K562 (cell line): Measurements from ENCODE around the gene C10orf95. TPM values are rescaled to one million over a fixed set of nuclear protein-coding genes. Genes with fewer than 3 reads are reported as not detected.
A peak's percentile ranks its signal among the peaks of the same experiment; 100 is the strongest.

Experiments used
- ATAC-seq: fragments of 200-7000 bp; cut with Tn5 transposase; 3 replicates; pipeline ENCODE4 v1.9.1; 2020; ENCODE audit warnings: moderate library complexity
- BruUV-seq: library from RNA; stranded (reverse); fragments of 400-500 nt; replicated peaks from 2 replicates; lab custom pipeline; 2021; lab: Mats Ljungman, UMichigan
- CTCF ChIA-PET: fragments of 300-600 bp; formaldehyde crosslinking; extraction: SDS; loops from one replicate; lab custom pipeline; 2021; ENCODE audit warnings: low intra/inter-chr PET ratio; lab: Yijun Ruan, JAX
- POLR2A ChIA-PET: fragments of 300-600, 350-650 bp; sonication (Branson Sonifier 250); formaldehyde crosslinking; extraction: SDS; loops from one replicate; lab custom pipeline; 2021; ENCODE audit warnings: antibody characterized with exemption, inconsistent platforms; lab: Yijun Ruan, JAX
- DNase-seq, 4 experiments: peaks; one replicate each; pipeline versions ENCODE4 v3.0.0 to v3.0.0-alpha.2; 2011 to 2018; ENCODE audit warnings: low spot score in 3 of 4, mixed read lengths in 3 of 4; ENCODE audit errors: extremely low read depth in 1 of 4
- FAIRE-seq: peaks from 2 replicates; lab custom pipeline; 2011; peaks lifted over from hg19 to GRCh38; lab: Jason Lieb, UNC
- H2AFZ ChIP-seq: 2 replicates; pipeline ENCODE4 v1.6.0; 2011; ENCODE audit warnings: low read depth, low read length, control low read depth, inconsistent platforms
- H3K27ac ChIP-seq: fragments of 200-600 bp; 3 replicates; pipeline ENCODE4 v1.8.0; 2011; ENCODE audit warnings: low read depth, mild to moderate bottlenecking, control low read depth, inconsistent platforms, low read length, moderate library complexity, mixed read lengths; ENCODE audit errors: extremely low read depth
- H3K27me3 ChIP-seq, 2 experiments: fragments of 300-600 bp in 1 of 2; 2 replicates in 1 of 2; 3 replicates in 1 of 2; pipeline versions ENCODE4 v1.6.0 to v1.8.0; 2011; ENCODE audit warnings: inconsistent platforms in 2 of 2, low read length in 2 of 2, mild to moderate bottlenecking in 1 of 2, mixed read lengths in 1 of 2, moderate library complexity in 1 of 2; ENCODE audit not compliant: control insufficient read depth in 2 of 2, insufficient read depth in 2 of 2
- H3K36me3 ChIP-seq: fragments of 300-600 bp; 3 replicates; pipeline ENCODE4 v1.8.0; 2011; ENCODE audit warnings: mild to moderate bottlenecking, low read length, inconsistent platforms; ENCODE audit not compliant: control insufficient read depth, insufficient read depth
- H3K4me1 ChIP-seq, 2 experiments: fragments of 200-600 bp in 1 of 2; replicated peaks in 1 of 2; 2 replicates in 1 of 2; 3 replicates in 1 of 2; pipeline versions ENCODE4 v1.5.1 to v1.8.0; 2011; ENCODE audit warnings: inconsistent platforms in 2 of 2, low read length in 2 of 2, mild to moderate bottlenecking in 1 of 2, mixed read lengths in 1 of 2, moderate library complexity in 1 of 2; ENCODE audit not compliant: control insufficient read depth in 2 of 2, insufficient read depth in 2 of 2
- H3K4me2 ChIP-seq: 2 replicates; pipeline ENCODE4 v1.6.1; 2011; ENCODE audit warnings: low read length, control low read depth, inconsistent platforms, mixed read lengths; ENCODE audit not compliant: insufficient read depth
- H3K4me3 ChIP-seq: fragments of 200-600 bp; sonication (generic), shearing (Covaris generic); 2 replicates; pipeline ENCODE4 v1.5.1; 2016; ENCODE audit warnings: control low read depth, inconsistent platforms
- H3K79me2 ChIP-seq: fragments of 200-600 bp; 3 replicates; pipeline ENCODE4 v1.8.0; 2011; ENCODE audit warnings: low read length, inconsistent platforms; ENCODE audit not compliant: control insufficient read depth, insufficient read depth
- H3K9ac ChIP-seq, 2 experiments: 2 replicates each; pipeline versions ENCODE4 v1.6.0 to v1.6.1; 2011; ENCODE audit warnings: low read depth in 2 of 2, low read length in 2 of 2, control low read depth in 1 of 2, inconsistent platforms in 1 of 2, mild to moderate bottlenecking in 1 of 2, mixed read lengths in 1 of 2; ENCODE audit not compliant: insufficient read depth in 1 of 2
- H3K9me1 ChIP-seq: one replicate; pipeline ENCODE4 v1.6.0; 2011; ENCODE audit warnings: inconsistent platforms, mild to moderate bottlenecking, low read length, moderate library complexity; ENCODE audit not compliant: control insufficient read depth, insufficient read depth
- H3K9me3 ChIP-seq: replicated peaks from 2 replicates; pipeline ENCODE4 v1.5.1; 2011; ENCODE audit warnings: low read depth, low read length, inconsistent platforms; ENCODE audit not compliant: control insufficient read depth, insufficient read depth
- H4K20me1 ChIP-seq: replicated peaks from 2 replicates; pipeline ENCODE4 v1.6.1; 2011; ENCODE audit warnings: low read length, inconsistent platforms, mixed read lengths; ENCODE audit not compliant: control insufficient read depth, insufficient read depth
- ETV6 ChIP-seq, 3 experiments: fragments of 150-350 bp in 1 of 3; sonication (generic) in 1 of 3; formaldehyde crosslinking in 1 of 3; IDR thresholded peaks; 2 replicates each; pipeline versions ENCODE4 v1.6.1 to v1.8.0; 2014 to 2022; ENCODE audit warnings: borderline replicate concordance in 2 of 3, low read depth in 2 of 3, antibody characterized with exemption in 1 of 3, low read length in 1 of 3, mild to moderate bottlenecking in 1 of 3, missing genetic modification reagents in 1 of 3
- POLR2G ChIP-seq: fragments of 200-400 bp; formaldehyde crosslinking; IDR thresholded peaks from 2 replicates; pipeline ENCODE4 v1.6.1; 2017; ENCODE audit warnings: low read depth, mild to moderate bottlenecking, antibody characterized with exemption, low read length, moderate library complexity
- WGBS: fragments of 100-300 bp; shearing (Covaris generic); methylation state at CpG from one replicate; pipeline ENCODE4 v1.1.6; 2016; ENCODE audit warnings: low coverage, mixed read lengths; ENCODE audit not compliant: insufficient coverage; ENCODE audit errors: missing lambda C conversion rate; 5-methylcytosine and 5-hydroxymethylcytosine counted together
- in situ Hi-C: fragments of 300-500 bp; cut with MboI; formaldehyde crosslinking; loops from 4 replicates; pipeline ENCODE4 v1.15.0; 2018; ENCODE audit warnings: inconsistent platforms, mixed read lengths
- intact Hi-C: fragments of 100-400 bp; cut with micrococcal nuclease; formaldehyde crosslinking; loops from 2 replicates; pipeline ENCODE4 v1.14.2; 2022
- polyA plus RNA-seq, 8 experiments: library from polyadenylated mRNA; depleted of rRNA in 4 of 8; stranded (reverse) in 5 of 8; unstranded in 3 of 8; fragments of >200 nt; fragmentation: Nextera tagmentation in 2 of 8; fragmentation: Illumina TruSeq in 1 of 8; extraction: Ambion mirVana in 2 of 8; extraction: Trizol in 1 of 8; gene quantifications; 2 replicates each; pipeline versions ENCODE4 v1.2.1 to v1.2.3, GENCODE V29; 2011 to 2014; ENCODE audit warnings: inconsistent platforms in 1 of 8, missing spikeins in 1 of 8
- total RNA-seq, 7 experiments: library from RNA; depleted of rRNA in 6 of 7; stranded (reverse); fragments of >200 nt in 6 of 7; fragmentation: Illumina TruSeq in 2 of 7; extraction: Trizol in 2 of 7; gene quantifications; 2 replicates each; pipeline versions ENCODE4 v1.2.1 to v1.2.3, GENCODE V29; 2011 to 2021; ENCODE audit warnings: low replicate concordance in 1 of 7
- TF ChIP-seq, protein P1 (sequence below): sonication (generic); formaldehyde crosslinking; IDR thresholded peaks from 2 replicates; pipeline ENCODE4 v1.8.1; 2022; ENCODE audit warnings: missing genetic modification reagents

Gene C10orf95
- total and polyA plus RNA-seq, 9 of the 15 experiments (the other 6 are each of a cell fraction or from before 2014, with no cell fraction given), result 0.03 to 0.41 (median 0.17) TPM; not detected in 1

DNA sequence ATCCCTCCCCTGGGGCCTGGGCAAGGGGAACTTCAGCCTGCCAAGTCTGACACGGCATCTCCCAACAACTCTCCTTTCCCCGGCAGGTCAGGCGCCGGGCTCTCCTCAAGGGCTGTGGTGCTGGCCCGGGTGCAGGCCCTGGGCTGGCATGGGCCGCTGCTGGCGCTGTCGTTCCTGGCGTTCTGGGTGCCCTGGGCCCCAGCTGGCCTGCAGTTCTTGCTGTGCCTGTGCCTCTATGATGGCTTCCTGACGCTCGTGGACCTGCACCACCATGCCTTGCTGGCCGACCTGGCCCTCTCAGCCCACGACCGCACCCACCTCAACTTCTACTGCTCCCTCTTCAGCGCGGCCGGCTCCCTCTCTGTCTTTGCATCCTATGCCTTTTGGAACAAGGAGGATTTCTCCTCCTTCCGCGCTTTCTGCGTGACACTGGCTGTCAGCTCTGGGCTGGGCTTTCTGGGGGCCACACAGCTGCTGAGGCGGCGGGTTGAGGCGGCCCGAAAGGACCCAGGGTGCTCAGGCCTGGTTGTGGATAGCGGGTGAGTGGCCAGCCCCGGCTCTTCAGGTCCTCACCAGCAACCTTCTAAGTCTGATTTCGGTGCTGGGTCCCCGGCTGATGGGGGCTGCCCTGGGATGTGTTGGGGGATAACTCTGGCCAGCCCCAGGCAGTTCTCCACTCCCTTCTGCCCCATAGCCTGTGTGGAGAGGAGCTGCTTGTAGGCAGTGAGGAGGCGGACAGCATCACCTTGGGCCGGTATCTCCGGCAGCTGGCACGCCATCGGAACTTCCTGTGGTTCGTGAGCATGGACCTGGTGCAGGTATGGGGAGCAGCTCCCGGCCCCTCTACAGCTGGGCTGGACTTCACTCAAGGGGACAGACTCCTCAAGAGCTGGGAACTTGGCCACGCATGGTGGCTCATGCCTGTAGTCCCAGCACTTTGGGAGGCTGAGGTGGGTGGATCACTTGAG, 19.5 kb upstream of the C10orf95 start:
- no peak for FAIRE-seq
- 89% methylated on average over 21 of the region's 36 CpGs for WGBS
- POLR2A ChIA-PET, result interaction anchor here (0.6 kb wide), 1 partner anchor 34 kb away, joined by 5 read pairs; no protein-coding TSS in a partner anchor
- CTCF ChIA-PET, result no interaction called here
- in situ Hi-C loops, result no loop called here
- BruUV-seq, result no TSS peak
- H4K20me1 ChIP-seq, result no peaks in the 10 kb centered on the region
- TF ChIP-seq POLR2G, result 0 out of 2 replicates have a peak, but pooled peaks have one; percentile 16
- TF ChIP-seq, protein P1, sequence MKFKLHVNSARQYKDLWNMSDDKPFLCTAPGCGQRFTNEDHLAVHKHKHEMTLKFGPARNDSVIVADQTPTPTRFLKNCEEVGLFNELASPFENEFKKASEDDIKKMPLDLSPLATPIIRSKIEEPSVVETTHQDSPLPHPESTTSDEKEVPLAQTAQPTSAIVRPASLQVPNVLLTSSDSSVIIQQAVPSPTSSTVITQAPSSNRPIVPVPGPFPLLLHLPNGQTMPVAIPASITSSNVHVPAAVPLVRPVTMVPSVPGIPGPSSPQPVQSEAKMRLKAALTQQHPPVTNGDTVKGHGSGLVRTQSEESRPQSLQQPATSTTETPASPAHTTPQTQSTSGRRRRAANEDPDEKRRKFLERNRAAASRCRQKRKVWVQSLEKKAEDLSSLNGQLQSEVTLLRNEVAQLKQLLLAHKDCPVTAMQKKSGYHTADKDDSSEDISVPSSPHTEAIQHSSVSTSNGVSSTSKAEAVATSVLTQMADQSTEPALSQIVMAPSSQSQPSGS (CRISPR knock-in tag), result no peak
- TF ChIP-seq ETV6 (IDR thresholded peaks at IDR 0.05; ENCODE audit: borderline replicate concordance in 1 of 2, low read depth in 2 of 2, low read length in 1 of 2), result no peak
- no peak for TF ChIP-seq ETV6 (CRISPR knock-in tag; IDR thresholded peaks at IDR 0.05; ENCODE audit: borderline replicate concordance)
- TF ChIP-seq, all 486 proteins: peak for 1
- intact Hi-C loops, result no loop called here
- Histone ChIP-seq H2AFZ (no peak overlapping the region), H3K27ac (no peak overlapping the region), H3K27me3 (no peaks in the 10 kb centered on the region), H3K4me3 (no peak overlapping the region), H3K9me1 (no peaks in the 10 kb centered on the region), H3K79me2 (no peaks in the 10 kb centered on the region), H3K9me3 (no peaks in the 10 kb centered on the region), H3K4me2 (no peak overlapping the region), H3K36me3 (no peaks in the 10 kb centered on the region), H3K9ac (no peak overlapping the region; a peak in 1 of 4 replicates), H3K4me1 (peaks cover 7 to 17% of the 10 kb centered on the region in 2 experiments; a peak in 4 of 5 replicates)
- ATAC-seq (no peak), DNase-seq (no peak)
